K562 (cell line): ENCODE measurements around the gene ZNF785. TPM values are rescaled to one million over a fixed set of nuclear protein-coding genes. Genes with fewer than 3 reads are reported as not detected.

Experiments used
- BACH1 ChIP-seq: fragments of 200-800 bp; sonication (Bioruptor generic); IDR thresholded peaks from 2 replicates; pipeline ENCODE4 v1.6.1; 2016; ENCODE audit warnings: missing genetic modification characterization, missing compliant biosample characterization
- DMBX1 ChIP-seq: fragments of 250-450 bp; sonication (Bioruptor Pico); IDR thresholded peaks from 2 replicates; pipeline ENCODE4 v1.8.0; 2022; ENCODE audit warnings: inconsistent platforms, mild to moderate bottlenecking, moderate library complexity, borderline replicate concordance
- E2F8 ChIP-seq: fragments of 450-650 bp; IDR thresholded peaks from 2 replicates; pipeline ENCODE4 v1.7.1; 2018; ENCODE audit warnings: mild to moderate bottlenecking, low read depth; ENCODE audit not compliant: partially characterized antibody
- KAT7 ChIP-seq: sonication (generic); formaldehyde crosslinking; IDR thresholded peaks from 2 replicates; pipeline ENCODE4 v1.8.0; 2022; ENCODE audit warnings: missing genetic modification reagents, mild to moderate bottlenecking, borderline replicate concordance
- KDM1A ChIP-seq, 2 experiments: fragments of 450-650 bp; IDR thresholded peaks; 2 replicates each; pipeline ENCODE4 v1.6.1; 2016; ENCODE audit warnings: mild to moderate bottlenecking in 2 of 2
- MLX ChIP-seq, 2 experiments: fragments of 450-650 bp in 1 of 2; sonication (generic) in 1 of 2; formaldehyde crosslinking; conservative IDR thresholded peaks; 2 replicates each; pipeline versions ENCODE4 v1.4.0 to v1.8.1; 2020 to 2022; ENCODE audit warnings: mild to moderate bottlenecking in 1 of 2, missing genetic modification reagents in 1 of 2
- MNT ChIP-seq, 2 experiments: fragments of 450-650 bp; conservative IDR thresholded peaks; 2 replicates each; pipeline ENCODE4 v1.6.1; 2017; ENCODE audit warnings: mild to moderate bottlenecking in 2 of 2, moderate library complexity in 2 of 2
- MYC ChIP-seq, 2 experiments: fragments of 250-450 bp in 1 of 2; sonication (Bioruptor Pico) in 1 of 2; IDR thresholded peaks; 2 replicates each; pipeline versions ENCODE4 v1.5.1 to v1.6.1; 2012 to 2021; ENCODE audit warnings: low read depth in 2 of 2, borderline replicate concordance in 1 of 2, improper control_type of control experiment in 1 of 2, low read length in 1 of 2, mild to moderate bottlenecking in 1 of 2, moderate library complexity in 1 of 2
- NFXL1 ChIP-seq: fragments of 450-650 bp; formaldehyde crosslinking; IDR thresholded peaks from 2 replicates; pipeline ENCODE4 v1.4.0; 2021; ENCODE audit warnings: mild to moderate bottlenecking
- SRSF9 ChIP-seq: fragments of 200-400 bp; formaldehyde crosslinking; IDR thresholded peaks from 2 replicates; pipeline ENCODE4 v1.6.1; 2017; ENCODE audit warnings: low read depth, low read length, borderline replicate concordance
- TFAM ChIP-seq: fragments of 250-450 bp; sonication (Bioruptor Pico); conservative IDR thresholded peaks from 2 replicates; pipeline ENCODE4 v1.5.0; 2021; ENCODE audit warnings: mild to moderate bottlenecking, moderate library complexity
- THRA ChIP-seq: fragments of 450-650 bp; IDR thresholded peaks from 2 replicates; pipeline ENCODE4 v1.6.1; 2017; ENCODE audit warnings: mild to moderate bottlenecking, moderate library complexity
- ZFP91 ChIP-seq: sonication (generic); formaldehyde crosslinking; IDR thresholded peaks from 2 replicates; pipeline ENCODE4 v1.8.0; 2022; ENCODE audit warnings: mild to moderate bottlenecking, missing genetic modification reagents
- ZNF239 ChIP-seq: fragments of 250-450 bp; sonication (Bioruptor Pico); IDR thresholded peaks from 2 replicates; pipeline ENCODE4 v1.4.0; 2020; ENCODE audit warnings: mild to moderate bottlenecking
- ZNF253 ChIP-seq: fragments of 250-450 bp; sonication (Bioruptor Pico); conservative IDR thresholded peaks from 2 replicates; pipeline ENCODE4 v1.6.1; 2021; ENCODE audit warnings: mild to moderate bottlenecking
- ZNF282 ChIP-seq: sonication (generic); formaldehyde crosslinking; IDR thresholded peaks from 2 replicates; pipeline ENCODE4 v1.8.1; 2023; ENCODE audit warnings: missing genetic modification reagents
- ZNF408 ChIP-seq: fragments of 250-450 bp; sonication (Bioruptor Pico); IDR thresholded peaks from 2 replicates; pipeline ENCODE4 v1.4.0; 2020; ENCODE audit warnings: low read depth, mild to moderate bottlenecking, moderate library complexity
- ZNF76 ChIP-seq: fragments of 250-450 bp; sonication (Bioruptor Pico); IDR thresholded peaks from 2 replicates; pipeline ENCODE4 v1.4.0; 2020; ENCODE audit warnings: mild to moderate bottlenecking, moderate library complexity, borderline replicate concordance
- polyA plus RNA-seq, 8 experiments: library from polyadenylated mRNA; depleted of rRNA in 4 of 8; stranded (reverse) in 5 of 8; unstranded in 3 of 8; fragments of >200 nt; fragmentation: Nextera tagmentation in 2 of 8; fragmentation: Illumina TruSeq in 1 of 8; extraction: Ambion mirVana in 2 of 8; extraction: Trizol in 1 of 8; gene quantifications; 2 replicates each; pipeline versions ENCODE4 v1.2.1 to v1.2.3, GENCODE V29; 2011 to 2014; ENCODE audit warnings: inconsistent platforms in 1 of 8, missing spikeins in 1 of 8
- total RNA-seq, 7 experiments: library from RNA; depleted of rRNA in 6 of 7; stranded (reverse); fragments of >200 nt in 6 of 7; fragmentation: Illumina TruSeq in 2 of 7; extraction: Trizol in 2 of 7; gene quantifications; 2 replicates each; pipeline versions ENCODE4 v1.2.1 to v1.2.3, GENCODE V29; 2011 to 2021; ENCODE audit warnings: low replicate concordance in 1 of 7

ZNF785 gene
- total and polyA plus RNA-seq, 9 of the 15 experiments (the other 6 are each of a cell fraction or from before 2014, with no cell fraction given) = 0.64 to 11.0 (median 6.4) TPM

- peak; percentile 80 for TF ChIP-seq E2F8
- no peak for TF ChIP-seq SRSF9
- 0 out of 2 replicates have a peak, but pooled peaks have one; percentile 24 for TF ChIP-seq ZNF76 (CRISPR knock-in tag)
- peak; percentile 64; the same call in 1 of the 2 replicates for TF ChIP-seq DMBX1 (CRISPR knock-in tag)
- peak; percentile 86 for TF ChIP-seq BACH1
- peak; percentile 28; the same call in 1 of the 2 replicates for TF ChIP-seq KAT7 (CRISPR knock-in tag)
- TF ChIP-seq TFAM (CRISPR knock-in tag) = no peak
- no peak for TF ChIP-seq MLX (CRISPR knock-in tag; conservative IDR thresholded peaks at IDR 0.05)
- no peak for TF ChIP-seq KDM1A (IDR thresholded peaks at IDR 0.05)
- TF ChIP-seq ZNF282 (CRISPR knock-in tag) = no peak
- TF ChIP-seq MYC (IDR thresholded peaks at IDR 0.05; ENCODE audit: low read depth, low read length) = no peak
- TF ChIP-seq MYC (CRISPR knock-in tag; IDR thresholded peaks at IDR 0.05; ENCODE audit: borderline replicate concordance, low read depth) = 0 out of 2 replicates have a peak, but pooled peaks have one; percentile 16
- no peak for TF ChIP-seq NFXL1 (CRISPR knock-in tag)
- no peak for TF ChIP-seq ZNF253 (CRISPR knock-in tag)
- TF ChIP-seq ZNF408 (CRISPR knock-in tag) = no peak
- no peak for TF ChIP-seq ZNF239
- TF ChIP-seq MNT (conservative IDR thresholded peaks at IDR 0.05) = peak; percentile 84 to 90
- TF ChIP-seq ZFP91 = no peak
- no peak for TF ChIP-seq THRA
Observed at GRCh38 chr16:30571445-30572322, 13.8 kb downstream of the ZNF785 start, which contains the start of gene ZNF688 (continued).
